Measurements from ENCODE around the gene SLC25A39.

DNA sequence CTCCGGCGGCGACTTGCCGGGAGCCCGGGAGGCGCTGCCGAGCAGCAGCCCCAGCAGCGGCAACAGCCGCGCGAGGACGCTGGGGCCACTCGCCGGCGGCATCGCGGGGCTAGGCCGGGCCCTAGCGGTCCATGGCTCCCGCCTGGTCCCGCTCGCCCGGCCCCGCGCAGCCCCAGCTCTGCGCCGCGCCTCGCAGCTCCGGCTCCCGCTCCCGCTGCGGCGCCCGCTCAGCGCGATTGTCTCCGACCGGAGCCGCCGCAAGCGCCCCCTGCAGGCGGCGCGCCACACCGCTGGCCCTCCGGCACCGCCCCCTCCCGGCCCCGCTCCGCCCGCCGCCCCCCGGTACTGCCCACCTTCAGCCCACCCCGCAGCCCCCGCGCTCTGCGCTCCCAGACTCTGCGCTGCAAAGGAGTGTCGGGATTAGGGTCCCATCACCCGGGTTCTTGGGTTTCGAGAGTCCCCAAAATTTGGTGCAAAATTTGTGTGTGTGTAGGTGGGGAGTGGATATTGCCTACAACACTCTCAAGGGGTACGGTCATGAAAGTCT, 39.1 kb upstream of the SLC25A39 start, which contains the start of gene FAM171A2:
- TF ChIP-seq CTCF (IDR thresholded peaks at IDR 0.05; ENCODE audit: extremely low read depth in 1 of 2, insufficient read depth in 1 of 2, low read depth in 1 of 2, low read length in 2 of 2) (peak; percentile 53 to 60), POLR2AphosphoS5 (IDR thresholded peaks at IDR 0.05; ENCODE audit: insufficient read depth, low read depth, low read length) (peak; percentile 73), POLR2A (IDR thresholded peaks at IDR 0.05; ENCODE audit: low read depth, low read length) (peak; percentile 64), EZH2 (IDR thresholded peaks at IDR 0.05; ENCODE audit: borderline replicate concordance, low read depth, low read length, severe bottlenecking) (no peak)
